ENCODE measurements around the gene NTM.

DNA sequence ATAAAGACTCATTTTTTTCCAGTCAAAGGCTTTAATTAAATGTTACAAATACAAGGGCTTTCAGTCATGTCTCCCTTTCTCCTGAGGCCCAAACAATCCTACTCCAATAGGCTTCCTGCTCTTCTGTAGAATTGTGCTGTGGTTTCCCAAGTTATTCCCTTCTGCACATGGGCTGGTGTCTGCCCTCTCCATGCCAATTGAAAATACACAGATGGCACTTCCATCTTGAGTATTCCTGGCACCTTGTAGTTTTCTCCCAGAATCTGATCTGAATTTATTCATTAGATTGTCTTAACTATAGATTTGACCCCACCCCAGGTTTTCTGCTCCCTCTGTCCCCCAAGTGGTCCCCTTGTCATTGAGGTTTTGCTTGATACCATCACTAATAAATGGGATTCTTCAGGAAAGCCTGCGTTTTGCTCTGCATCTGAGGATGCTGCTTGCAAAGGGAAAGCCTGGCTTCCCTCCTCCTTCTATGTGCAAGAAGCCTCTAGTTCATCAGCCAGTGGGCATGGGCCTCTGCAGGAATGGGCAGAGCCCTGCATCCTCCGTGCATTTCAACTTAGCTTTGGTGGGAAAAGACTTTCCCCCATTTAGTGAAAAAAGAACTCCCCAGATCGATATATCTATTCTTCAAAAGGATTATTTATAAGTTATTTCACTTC is 926.7 kb downstream of the NTM start:
- no peak for TF ChIP-seq SUZ12 (IDR thresholded peaks at IDR 0.05)
- no peak for TF ChIP-seq BHLHE40 (IDR thresholded peaks at IDR 0.05; ENCODE audit: borderline replicate concordance)
- no peak for TF ChIP-seq ARNT (IDR thresholded peaks at IDR 0.05)
- TF ChIP-seq NFRKB (IDR thresholded peaks at IDR 0.05), result no peak
- TF ChIP-seq FOXA1 (IDR thresholded peaks at IDR 0.05), result no peak
- TF ChIP-seq FOXK2 (IDR thresholded peaks at IDR 0.05), result no peak
- TF ChIP-seq L3MBTL2 (conservative IDR thresholded peaks at IDR 0.05), result no peak
- TF ChIP-seq TARDBP (IDR thresholded peaks at IDR 0.05), result no peak
- no peak for TF ChIP-seq FOXM1 (IDR thresholded peaks at IDR 0.05; ENCODE audit: borderline replicate concordance)
- TF ChIP-seq SP1 (IDR thresholded peaks at IDR 0.05), result no peak
- TF ChIP-seq HDGF (IDR thresholded peaks at IDR 0.05; ENCODE audit: borderline replicate concordance), result no peak
